GM12878 (cell line): ENCODE results near the gene CLEC6A. TPM values are rescaled to one million over a fixed set of nuclear protein-coding genes. Genes with fewer than 3 reads are reported as not detected.

Experiments
- ATAC-seq: fragments of 200-7000 bp; cut with Tn5 transposase; 3 replicates; pipeline ENCODE4 v1.9.1; 2020; ENCODE audit warnings: mild to moderate bottlenecking, moderate library complexity
- BruUV-seq: library from RNA; stranded (reverse); fragments of 400-500 nt; replicated peaks from 2 replicates; lab custom pipeline; 2021; lab: Mats Ljungman, UMichigan
- CTCF ChIA-PET: fragments of 300-600 bp; sonication (Branson Sonifier 250); formaldehyde crosslinking; extraction: SDS; loops from one replicate; lab custom pipeline; 2021; ENCODE audit warnings: inconsistent platforms; lab: Yijun Ruan, JAX
- POLR2A ChIA-PET: fragments of 350-600 bp; formaldehyde crosslinking; extraction: SDS; loops from one replicate; lab custom pipeline; 2021; ENCODE audit warnings: inconsistent platforms; lab: Charles Lee
- RAD21 ChIA-PET: fragments of 300-600 bp; sonication (Branson Sonifier 250); formaldehyde crosslinking; loops from one replicate; lab custom pipeline; 2023; ENCODE audit warnings: antibody characterized with exemption; ENCODE audit not compliant: unreplicated experiment; lab: Charles Lee
- SMC1A ChIA-PET: fragments of 300-600 bp; sonication (Branson Sonifier 250); formaldehyde crosslinking; loops from one replicate; lab custom pipeline; 2023; ENCODE audit not compliant: unreplicated experiment, uncharacterized antibody; lab: Charles Lee
- DNase-seq: peaks from one replicate; pipeline ENCODE4 v3.0.0-alpha.2; 2011; ENCODE audit warnings: low read depth, low spot score
- FAIRE-seq: peaks from 3 replicates; lab custom pipeline; 2011; peaks lifted over from hg19 to GRCh38; lab: Jason Lieb, UNC
- H2AFZ ChIP-seq: 2 replicates; pipeline ENCODE4 v1.6.0; 2011; ENCODE audit warnings: low read depth, low read length, control low read depth; ENCODE audit not compliant: control insufficient read depth
- H3K27ac ChIP-seq: 2 replicates; pipeline ENCODE4 v1.5.1; 2011; ENCODE audit warnings: control low read depth; ENCODE audit not compliant: control insufficient read depth, insufficient read depth
- H3K27me3 ChIP-seq, 2 experiments: replicated peaks in 1 of 2; 2 replicates each; pipeline versions ENCODE4 v1.6.0 to v1.6.1; 2011; ENCODE audit warnings: low read length in 1 of 2; ENCODE audit not compliant: control insufficient read depth in 2 of 2, insufficient read depth in 2 of 2
- H3K36me3 ChIP-seq, 2 experiments: 2 replicates each; pipeline ENCODE4 v1.5.1; 2011; ENCODE audit warnings: low read length in 1 of 2; ENCODE audit not compliant: control insufficient read depth in 2 of 2, insufficient read depth in 2 of 2
- H3K4me1 ChIP-seq: 2 replicates; pipeline ENCODE4 v1.6.1; 2011; ENCODE audit warnings: mild to moderate bottlenecking, low read length, moderate library complexity, mixed read lengths; ENCODE audit not compliant: control insufficient read depth, insufficient read depth
- H3K4me2 ChIP-seq: 2 replicates; pipeline ENCODE4 v1.6.0; 2011; ENCODE audit warnings: control low read depth; ENCODE audit not compliant: control insufficient read depth, insufficient read depth
- H3K4me3 ChIP-seq: fragments of 200-600 bp; sonication (generic); 2 replicates; pipeline ENCODE4 v1.5.1; 2016
- H3K79me2 ChIP-seq: 2 replicates; pipeline ENCODE4 v1.6.0; 2011; ENCODE audit warnings: low read length; ENCODE audit not compliant: control insufficient read depth, insufficient read depth
- H3K9ac ChIP-seq: 2 replicates; pipeline ENCODE4 v1.8.0; 2011; ENCODE audit warnings: low read length, control low read depth, mixed read lengths; ENCODE audit not compliant: control insufficient read depth, insufficient read depth
- H3K9me3 ChIP-seq: replicated peaks from 3 replicates; pipeline ENCODE4 v1.5.1; 2011; ENCODE audit warnings: mild to moderate bottlenecking, low read length; ENCODE audit not compliant: control insufficient read depth, insufficient read depth
- H4K20me1 ChIP-seq: 2 replicates; pipeline ENCODE4 v1.6.0; 2011; ENCODE audit not compliant: control insufficient read depth, insufficient read depth
- ASH2L ChIP-seq: fragments of 300-600, 200-600 bp; sonication (generic); IDR thresholded peaks from 2 replicates; pipeline ENCODE4 v1.6.1; 2017; ENCODE audit warnings: low read depth, mild to moderate bottlenecking, borderline replicate concordance
- CBX3 ChIP-seq: fragments of 200-600 bp; sonication (generic); IDR thresholded peaks from 2 replicates; pipeline ENCODE4 v1.6.1; 2016; ENCODE audit warnings: low read depth, borderline replicate concordance
- CBX5 ChIP-seq: sonication (generic); IDR thresholded peaks from 2 replicates; pipeline ENCODE4 v1.6.1; 2016; ENCODE audit warnings: low read depth, moderate library complexity, mild to moderate bottlenecking, inconsistent platforms
- CHD1 ChIP-seq: IDR thresholded peaks from 2 replicates; pipeline ENCODE4 v1.6.1; 2012; ENCODE audit warnings: low read depth, low read length, improper control_type of control experiment
- CHD4 ChIP-seq: fragments of 200-600 bp; sonication (generic); IDR thresholded peaks from 2 replicates; pipeline ENCODE4 v1.6.1; 2016; ENCODE audit warnings: mild to moderate bottlenecking
- CUX1 ChIP-seq: IDR thresholded peaks from 2 replicates; pipeline ENCODE4 v1.6.1; 2012; ENCODE audit warnings: improper control_type of control experiment, low read depth, low read length; ENCODE audit not compliant: insufficient replicate concordance
- E4F1 ChIP-seq: fragments of 450-650 bp; IDR thresholded peaks from 2 replicates; pipeline ENCODE4 v1.6.1; 2018; ENCODE audit warnings: borderline replicate concordance, mild to moderate bottlenecking; ENCODE audit not compliant: partially characterized antibody
- FOXK2 ChIP-seq: fragments of 450-650 bp; IDR thresholded peaks from 2 replicates; pipeline ENCODE4 v1.6.1; 2017; ENCODE audit warnings: mild to moderate bottlenecking, moderate library complexity
- JUNB ChIP-seq: IDR thresholded peaks from 2 replicates; pipeline ENCODE4 v1.6.1; 2016; ENCODE audit warnings: antibody characterized with exemption, mild to moderate bottlenecking
- RB1 ChIP-seq: fragments of 450-650 bp; formaldehyde crosslinking; IDR thresholded peaks from 2 replicates; pipeline ENCODE4 v1.6.1; 2017; ENCODE audit warnings: mild to moderate bottlenecking, borderline replicate concordance
- RELB ChIP-seq: fragments of 450-650 bp; IDR thresholded peaks from 2 replicates; pipeline ENCODE4 v1.6.1; 2017; ENCODE audit warnings: low read depth, mild to moderate bottlenecking, moderate library complexity
- RFX5 ChIP-seq: IDR thresholded peaks from 2 replicates; pipeline ENCODE4 v1.6.1; 2011; ENCODE audit warnings: low read depth, low read length, improper control_type of control experiment
- RUNX3 ChIP-seq: IDR thresholded peaks from 2 replicates; pipeline ENCODE4 v1.6.1; 2012; ENCODE audit warnings: low read length, inconsistent platforms
- WGBS: methylation state at CpG from one replicate; pipeline ENCODE4 v1.1.6; 2016; ENCODE audit warnings: low lambda C conversion rate; ENCODE audit not compliant: insufficient replicate concordance, insufficient coverage; ENCODE audit errors: missing lambda C conversion rate; 5-methylcytosine and 5-hydroxymethylcytosine counted together
- in situ Hi-C: fragments of 300-500 bp; cut with MboI; formaldehyde crosslinking; loops from 9 replicates; pipeline ENCODE4 v1.14.3; 2018; ENCODE audit warnings: mixed read lengths
- intact Hi-C: fragments of 100-400 bp; cut with micrococcal nuclease; formaldehyde crosslinking; loops from one replicate; pipeline ENCODE4 v1.14.2; 2022; ENCODE audit not compliant: unreplicated experiment
- polyA plus RNA-seq, 11 experiments: library from polyadenylated mRNA; depleted of rRNA in 4 of 11; unstranded in 6 of 11; stranded (reverse) in 5 of 11; fragments of >200 nt; fragmentation: Nextera tagmentation in 4 of 11; fragmentation: Illumina TruSeq in 1 of 11; extraction: Ambion mirVana in 4 of 11; extraction: Trizol in 1 of 11; gene quantifications; 1 replicate in 1 of 11; 2 replicates in 10 of 11; pipeline versions ENCODE4 v1.2.1 to v1.2.3, GENCODE V29; 2011 to 2016; ENCODE audit warnings: inconsistent platforms in 2 of 11, missing spikeins in 2 of 11, low read depth in 1 of 11
- total RNA-seq, 4 experiments: library from RNA; depleted of rRNA in 3 of 4; stranded (reverse); fragments of >200 nt in 3 of 4; fragmentation: Illumina TruSeq in 1 of 4; extraction: Trizol in 1 of 4; gene quantifications; 2 replicates each; pipeline versions ENCODE4 v1.2.1 to v1.2.3, GENCODE V29; 2013 to 2021
- TF ChIP-seq, protein P1 (sequence below): fragments of 450-650 bp; IDR thresholded peaks from 2 replicates; pipeline ENCODE4 v1.6.1; 2017; ENCODE audit warnings: mild to moderate bottlenecking

CLEC6A gene
- total and polyA plus RNA-seq, 10 of the 15 experiments (the other 5 are each of a cell fraction or from before 2014, with no cell fraction given), result not detected

DNA sequence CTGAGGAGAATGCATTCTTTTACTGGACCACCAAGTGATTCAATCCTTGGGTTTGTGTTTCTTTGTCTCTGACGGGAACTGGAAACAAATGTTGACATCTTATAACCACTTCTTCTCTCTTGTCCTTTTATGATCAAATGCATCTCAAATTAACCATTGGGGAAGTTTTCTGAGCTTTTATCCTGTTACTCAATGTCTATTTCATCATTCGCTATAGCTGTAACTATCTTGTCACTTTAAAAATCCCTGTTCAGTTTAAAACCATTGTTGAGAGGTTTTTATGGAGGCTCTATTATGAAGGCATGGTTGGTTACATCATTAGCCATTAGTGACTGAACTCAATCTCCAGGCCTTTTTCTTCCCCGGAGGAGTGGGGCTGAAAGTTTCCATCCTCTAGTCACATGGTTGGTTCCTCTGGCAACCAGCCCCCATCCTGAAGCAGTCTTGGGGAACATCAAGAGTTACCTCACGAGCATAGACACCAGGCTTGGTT is 2.7 kb upstream of the CLEC6A start:
- no peak overlapping the region for H3K4me2 ChIP-seq
- 23% methylated on average over 4 of the region's 4 CpGs for WGBS
- H3K4me1 ChIP-seq, result peaks cover 6% of the 10 kb centered on the region
- H2AFZ ChIP-seq, result no peak overlapping the region
- no peak for DNase-seq
- ATAC-seq, result no peak
- ChIA-PET CTCF (no interaction called here), RAD21 (no interaction called here), SMC1A (no interaction called here), POLR2A (no interaction called here)
- no peaks in the 10 kb centered on the region for H3K36me3 ChIP-seq
- in situ Hi-C loops, result no loop called here
- FAIRE-seq, result no peak
- intact Hi-C loops, result no loop called here
- no peaks in the 10 kb centered on the region for H4K20me1 ChIP-seq
- H3K27me3 ChIP-seq, result peaks cover 0 to 1% of the 10 kb centered on the region in 2 experiments; a peak in 1 of 4 replicates
- H3K9ac ChIP-seq, result no peak overlapping the region
- no TSS peak for BruUV-seq
- no peak overlapping the region for H3K27ac ChIP-seq
- no peaks in the 10 kb centered on the region for H3K9me3 ChIP-seq
- no peak overlapping the region for H3K4me3 ChIP-seq
- no peaks in the 10 kb centered on the region for H3K79me2 ChIP-seq
- TF ChIP-seq RUNX3 (no peak), FOXK2 (no peak), JUNB (no peak), CBX3 (no peak), RELB (no peak), CUX1 (no peak), ASH2L (no peak), CHD4 (no peak), CHD1 (no peak), RB1 (no peak), RFX5 (no peak), CBX5 (no peak), E4F1 (no peak)
- TF ChIP-seq, protein P1, sequence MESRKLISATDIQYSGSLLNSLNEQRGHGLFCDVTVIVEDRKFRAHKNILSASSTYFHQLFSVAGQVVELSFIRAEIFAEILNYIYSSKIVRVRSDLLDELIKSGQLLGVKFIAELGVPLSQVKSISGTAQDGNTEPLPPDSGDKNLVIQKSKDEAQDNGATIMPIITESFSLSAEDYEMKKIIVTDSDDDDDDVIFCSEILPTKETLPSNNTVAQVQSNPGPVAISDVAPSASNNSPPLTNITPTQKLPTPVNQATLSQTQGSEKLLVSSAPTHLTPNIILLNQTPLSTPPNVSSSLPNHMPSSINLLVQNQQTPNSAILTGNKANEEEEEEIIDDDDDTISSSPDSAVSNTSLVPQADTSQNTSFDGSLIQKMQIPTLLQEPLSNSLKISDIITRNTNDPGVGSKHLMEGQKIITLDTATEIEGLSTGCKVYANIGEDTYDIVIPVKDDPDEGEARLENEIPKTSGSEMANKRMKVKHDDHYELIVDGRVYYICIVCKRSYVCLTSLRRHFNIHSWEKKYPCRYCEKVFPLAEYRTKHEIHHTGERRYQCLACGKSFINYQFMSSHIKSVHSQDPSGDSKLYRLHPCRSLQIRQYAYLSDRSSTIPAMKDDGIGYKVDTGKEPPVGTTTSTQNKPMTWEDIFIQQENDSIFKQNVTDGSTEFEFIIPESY, result no peak
